HTR-8/SVneo (cell line): ENCODE data around the gene ATG16L2.
A peak's percentile ranks its signal among the peaks of the same experiment; 100 is the strongest.
"Not testable (repeated sequence)": the region's sequence is repeated elsewhere in the genome, so short reads cannot be mapped to it uniquely, and the experiment has no call there.

Source experiments
- DNase-seq: peaks from one replicate; pipeline ENCODE4 v3.0.0; 2011; ENCODE audit warnings: low spot score, mixed read lengths; ENCODE audit not compliant: insufficient read length
- FAIRE-seq: peaks from 2 replicates; lab custom pipeline; 2011; peaks lifted over from hg19 to GRCh38; lab: Jason Lieb, UNC

The ATG16L2 gene

GRCh38 chr11:72799441-72799840 lies 14.8 kb upstream of the ATG16L2 start:
- no peak for FAIRE-seq
- no peak for DNase-seq

DNA sequence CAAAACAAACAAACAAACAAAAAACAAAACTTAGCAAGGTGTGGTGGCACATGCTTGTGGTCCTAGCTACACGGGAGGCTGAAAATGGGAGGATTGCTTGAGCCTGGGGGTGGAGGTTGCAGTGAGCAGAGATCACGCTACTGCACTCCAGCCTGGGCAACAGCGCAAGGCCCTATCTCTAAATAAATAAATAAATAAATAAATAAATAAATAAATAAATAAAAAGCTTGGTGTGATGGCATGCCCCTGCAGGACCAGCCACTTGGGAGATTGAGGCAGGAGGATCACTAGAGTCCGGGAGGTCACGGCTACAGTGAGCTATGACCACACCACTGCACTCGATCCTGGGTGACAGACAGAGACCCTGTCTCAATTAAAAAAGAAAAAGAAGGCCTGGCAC lies 11.4 kb upstream of the ATG16L2 start:
- DNase-seq, result no peak
- no peak for FAIRE-seq

DNA sequence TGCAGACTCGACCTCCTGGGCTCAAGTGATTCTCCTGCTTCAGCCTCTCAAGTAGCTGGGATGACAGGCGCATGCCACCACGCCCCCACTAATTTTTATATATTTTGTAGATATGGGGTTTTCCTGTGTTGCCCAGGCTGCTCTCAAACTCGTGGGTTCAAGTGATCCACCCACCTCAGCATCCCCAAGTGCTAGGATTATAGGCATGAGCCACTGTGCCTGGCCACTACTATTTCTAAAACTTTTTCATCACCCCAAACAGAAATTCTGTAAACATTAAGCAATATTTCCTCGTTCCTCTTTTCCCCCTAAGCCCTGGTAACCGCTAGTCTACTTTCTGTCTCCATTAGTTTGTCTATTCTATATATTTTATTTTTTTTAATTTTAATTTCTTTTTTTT lies 9.0 kb upstream of the ATG16L2 start:
- no peak for FAIRE-seq
- DNase-seq, result no peak

- not testable (repeated sequence) for DNase-seq, FAIRE-seq
Observed at GRCh38 chr11:72806378-72806777, 7.8 kb upstream of the ATG16L2 start.

DNA sequence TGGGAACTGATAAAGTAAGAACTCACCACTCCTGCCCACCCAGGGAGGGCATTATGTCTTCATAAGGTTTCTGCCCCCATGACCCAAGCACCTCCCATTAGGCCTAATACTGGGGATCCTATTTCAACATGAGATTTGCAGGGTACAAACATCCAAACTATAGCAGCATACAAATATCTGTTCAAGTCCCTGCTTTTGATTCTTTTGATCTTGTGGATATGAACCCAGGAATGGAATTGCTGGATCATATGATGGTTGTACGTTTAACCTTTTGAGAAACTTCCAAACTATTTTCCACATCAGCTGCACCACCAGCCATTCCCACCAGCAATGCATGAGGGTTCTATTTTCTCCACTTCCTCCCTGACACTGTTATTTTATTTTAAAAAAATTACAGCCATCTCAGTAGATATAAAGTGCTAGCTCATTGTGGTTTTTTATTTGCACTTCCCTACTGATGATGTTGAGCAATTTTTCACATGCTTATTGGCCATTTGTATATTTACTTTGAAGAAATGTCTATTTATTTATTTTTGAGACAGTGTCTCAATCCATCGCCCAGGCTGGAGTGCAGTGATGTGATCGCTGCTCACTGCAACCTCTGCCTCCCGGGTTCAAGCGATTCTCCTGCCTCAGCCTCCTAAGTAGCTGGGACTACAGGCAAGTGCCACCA lies 7.1 kb upstream of the ATG16L2 start:
- no peak for DNase-seq
- no peak for FAIRE-seq

DNA sequence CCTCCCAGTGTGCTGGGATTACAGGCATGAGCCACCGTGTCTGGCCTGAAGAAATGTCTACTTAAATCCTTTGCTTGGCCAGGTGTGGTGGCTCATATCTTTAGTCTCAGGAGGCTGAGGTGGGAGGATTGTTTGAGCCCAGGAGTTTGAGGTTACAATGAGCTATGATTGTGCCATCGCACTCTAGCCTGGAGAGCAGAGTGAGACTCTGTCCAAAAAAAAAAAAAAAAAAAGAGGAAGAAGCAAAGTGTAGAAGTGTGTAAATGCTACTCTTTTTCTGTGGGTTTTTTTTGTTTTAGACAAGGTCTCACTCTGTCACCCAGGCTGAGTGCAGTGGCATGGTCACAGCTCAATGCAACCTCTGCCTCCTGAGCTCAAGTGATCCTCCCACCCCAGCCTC lies 6.4 kb upstream of the ATG16L2 start:
- FAIRE-seq, result no peak
- DNase-seq, result no peak

DNA sequence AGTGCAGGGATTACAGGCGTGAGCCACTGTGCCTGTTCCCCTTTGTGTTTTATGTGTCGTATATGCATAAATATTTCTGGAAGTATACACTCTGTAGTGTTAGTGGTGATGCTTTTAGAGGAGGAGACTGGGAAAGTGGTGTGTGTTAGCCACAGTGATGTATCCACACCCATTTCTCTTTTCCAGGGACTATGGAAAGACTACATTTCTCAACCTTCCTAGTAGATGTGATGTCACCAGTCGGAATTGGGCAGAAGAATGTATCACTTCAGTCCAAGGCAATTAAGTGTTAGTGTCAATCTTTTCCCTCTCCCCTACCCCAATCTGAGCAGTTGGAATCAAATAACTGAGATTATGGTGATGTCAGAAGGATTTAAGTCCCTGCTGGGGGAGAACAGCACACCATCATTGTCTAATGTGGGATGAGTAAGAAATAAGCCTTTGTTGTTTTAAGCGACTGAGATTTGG lies 5.8 kb upstream of the ATG16L2 start:
- DNase-seq (no peak), FAIRE-seq (no peak)

GRCh38 chr11:72811686-72812085 lies 2.5 kb upstream of the ATG16L2 start:
- DNase-seq, FAIRE-seq: not testable (repeated sequence)

DNA sequence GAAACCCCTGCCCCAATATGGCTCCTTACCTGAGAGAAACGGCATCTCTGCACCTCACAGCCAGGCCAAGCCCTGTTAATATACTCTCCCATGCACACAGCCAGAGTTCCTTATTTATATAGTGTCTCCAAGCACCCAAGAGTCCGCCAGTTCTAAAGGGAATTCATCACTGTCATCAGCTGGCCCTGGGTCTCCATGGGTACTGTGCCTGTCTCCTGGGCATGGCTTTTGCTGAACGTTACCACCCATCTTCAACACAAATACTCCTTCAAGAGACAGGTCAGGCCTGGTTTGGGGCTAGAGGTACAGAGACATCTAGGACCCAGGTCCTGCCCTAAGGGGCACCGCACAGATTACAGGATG lies 1.6 kb upstream of the ATG16L2 start:
- DNase-seq, result peak; percentile 37
- FAIRE-seq, result no peak

- peak; percentile 74 for DNase-seq
- FAIRE-seq, result no peak
Observed at GRCh38 chr11:72812967-72813739, 1.1 kb upstream of the ATG16L2 start.

DNA sequence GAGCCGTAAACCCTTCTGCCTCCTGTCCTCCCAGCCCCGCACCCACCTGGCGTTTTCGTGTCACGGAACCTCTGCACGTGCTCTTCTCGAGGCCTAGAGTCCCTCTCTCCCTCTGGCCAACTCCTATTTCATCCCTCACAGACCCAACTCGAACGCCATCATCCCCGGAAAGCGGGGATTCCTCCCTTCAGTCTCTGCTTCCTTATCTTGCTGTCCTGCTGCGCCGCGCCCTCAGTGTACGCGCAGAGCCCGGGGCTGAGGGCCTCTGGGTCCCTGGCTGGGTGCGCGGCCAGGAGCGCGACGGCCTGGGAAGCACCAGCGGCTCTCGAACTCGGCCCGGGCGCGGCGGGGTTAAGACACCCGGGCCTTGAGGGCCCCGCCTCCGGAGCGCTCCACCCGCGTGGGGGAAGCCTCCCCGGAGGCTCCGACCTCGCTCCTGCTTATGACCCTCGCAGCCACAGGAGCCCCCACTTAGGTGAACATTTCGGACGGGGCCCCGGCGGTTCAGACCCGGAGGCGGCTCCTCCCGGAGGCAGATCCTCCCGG lies 398 bp upstream of the ATG16L2 start:
- no peak for FAIRE-seq
- peak; percentile 83 for DNase-seq

GRCh38 chr11:72815110-72815618 lies 953 bp downstream of the ATG16L2 start:
- DNase-seq, result no peak

DNA sequence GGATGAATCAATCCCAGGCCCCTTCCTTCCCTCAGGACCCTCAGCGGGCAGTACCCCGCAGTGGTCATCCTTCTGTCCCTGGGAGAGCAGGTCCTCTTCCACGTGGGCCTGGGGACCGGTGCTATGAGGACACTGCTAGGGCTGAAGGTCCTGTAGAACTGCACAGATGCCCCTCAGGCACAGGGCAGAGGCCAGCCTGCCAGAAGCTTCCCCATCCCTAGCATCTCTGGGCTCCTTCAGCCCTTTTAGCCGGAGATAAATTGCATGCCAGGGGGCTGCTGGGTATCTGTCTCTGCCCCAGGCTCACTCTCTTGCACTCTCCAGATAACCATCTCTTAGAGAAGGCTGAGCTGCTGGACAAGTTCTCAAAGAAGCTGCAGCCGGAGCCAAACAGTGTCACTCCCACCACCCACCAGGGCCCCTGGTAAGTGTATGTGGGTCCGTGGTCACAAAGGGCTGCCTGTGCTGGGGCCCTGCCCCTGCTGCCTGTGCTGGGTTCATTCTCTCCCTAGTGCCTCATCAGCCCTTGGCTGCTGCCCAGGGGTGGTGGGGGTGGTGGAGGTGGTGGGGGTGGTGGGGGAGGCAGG lies 2.3 kb downstream of the ATG16L2 start:
- DNase-seq, result no peak

More at GRCh38 chr11:72815110-72815618, 953 bp downstream of the ATG16L2 start:
- no peak for FAIRE-seq

DNA sequence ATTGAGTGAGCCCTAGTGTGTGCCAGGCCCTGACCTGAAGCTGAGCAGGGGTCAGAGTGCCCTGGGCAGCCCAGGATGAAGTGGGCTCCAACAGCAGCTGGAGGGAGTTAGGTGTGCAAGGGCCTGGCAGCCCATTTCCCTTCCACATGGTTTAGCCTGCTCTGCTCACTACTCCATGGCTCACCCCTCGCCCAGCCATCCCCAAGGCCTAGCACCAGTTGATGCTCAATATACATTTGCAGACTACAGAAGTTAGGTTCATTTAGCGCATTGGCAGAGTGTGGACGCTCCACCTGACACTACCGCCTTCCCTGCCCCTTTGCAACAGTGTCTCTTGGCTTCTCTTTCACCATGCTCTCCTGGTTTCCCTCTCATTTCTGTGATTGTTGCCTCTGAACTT lies 3.8 kb downstream of the ATG16L2 start:
- FAIRE-seq (no peak), DNase-seq (no peak)

More for the DNA sequence above, 2.3 kb downstream of the ATG16L2 start:
- no peak for FAIRE-seq

GRCh38 chr11:72818971-72819370 lies 4.8 kb downstream of the ATG16L2 start:
- no peak for FAIRE-seq
- no peak for DNase-seq

GRCh38 chr11:72820439-72821139 lies 6.4 kb downstream of the ATG16L2 start:
- no peak for FAIRE-seq

DNA sequence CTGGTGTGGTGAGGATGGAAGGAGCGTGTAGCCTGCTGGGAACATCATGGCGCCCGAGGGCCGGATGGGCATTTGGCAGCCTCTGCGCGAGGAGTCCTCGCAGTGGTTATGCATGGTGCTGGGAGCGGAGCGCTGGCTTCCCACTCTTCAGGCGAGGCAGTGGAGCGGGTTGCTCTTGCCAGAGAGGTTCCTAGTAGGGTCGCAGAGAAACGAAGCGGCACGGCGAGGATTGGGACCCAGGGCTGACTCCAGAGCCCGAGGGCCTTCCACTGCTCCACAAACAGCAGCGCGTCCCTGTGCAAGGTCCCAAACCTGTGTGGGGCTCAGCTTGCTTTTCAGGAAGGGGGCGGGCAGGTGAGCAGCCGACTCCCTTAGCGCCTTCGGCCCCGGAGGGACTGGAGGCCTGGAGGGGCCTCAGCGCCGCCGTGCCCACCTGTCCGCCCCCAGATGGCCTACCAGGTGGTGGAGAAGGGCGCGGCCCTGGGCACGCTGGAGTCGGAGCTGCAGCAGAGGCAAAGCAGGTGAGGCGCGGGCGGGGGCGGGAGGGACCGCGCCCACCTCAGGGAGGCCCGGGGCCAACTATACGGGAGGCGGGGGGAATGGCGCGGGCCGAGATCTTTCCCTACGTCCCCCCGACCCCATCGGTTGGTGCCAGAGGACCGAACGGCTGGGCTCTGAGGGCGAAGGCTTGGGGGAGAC lies 7.2 kb downstream of the ATG16L2 start:
- no peak for FAIRE-seq
- no peak for DNase-seq

More at GRCh38 chr11:72820439-72821139, 6.4 kb downstream of the ATG16L2 start:
- DNase-seq, result no peak

- no peak for DNase-seq
- peak; percentile 60 for FAIRE-seq
Observed at GRCh38 chr11:72821920-72822799, 7.9 kb downstream of the ATG16L2 start.
